Dedifferentiated amniotic fluid mesenchymal stem cell (primary cell): ENCODE data around the gene MRGPRE.

ENCODE experiments used
- DNase-seq: peaks from one replicate; pipeline ENCODE4 v3.0.0-alpha.2; 2016; ENCODE audit errors: extremely low spot score

Gene MRGPRE

DNA sequence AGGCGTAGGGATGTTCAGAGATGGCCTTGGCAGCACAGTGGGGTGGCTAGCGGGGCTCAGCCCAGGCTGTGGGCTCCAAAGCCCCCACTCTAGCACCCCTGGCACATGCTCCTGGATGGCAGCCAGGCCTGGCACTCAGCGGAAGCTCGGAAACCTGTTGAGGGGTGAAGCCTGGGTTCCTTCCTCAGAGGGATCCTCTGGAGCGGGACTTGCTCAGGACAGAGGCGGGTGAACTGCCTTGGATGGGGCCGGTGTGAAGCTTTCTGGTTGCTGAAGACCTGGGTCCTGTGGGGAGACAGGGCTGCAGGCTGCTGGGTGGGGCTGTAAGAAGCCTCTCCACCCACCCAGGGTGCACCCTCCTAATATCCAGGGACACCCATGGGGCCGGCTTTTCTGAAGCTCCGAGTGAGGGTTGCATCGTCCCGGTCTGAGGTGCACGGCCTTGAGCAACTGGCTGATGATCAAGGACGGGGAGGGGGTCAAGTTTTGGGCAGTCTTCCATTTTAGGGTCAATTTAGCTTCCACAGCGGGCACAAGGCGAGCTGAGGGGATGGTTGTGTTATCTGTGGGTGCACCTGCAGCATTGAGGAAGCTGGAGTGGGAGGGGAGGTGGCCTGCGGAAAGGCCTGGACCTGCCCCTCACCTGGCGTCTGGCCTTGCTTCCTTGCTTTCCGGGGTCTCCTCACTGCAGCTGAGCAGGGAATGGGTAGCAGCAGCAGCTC is 5.2 kb downstream of the MRGPRE start:
- DNase-seq = no peak

DNA sequence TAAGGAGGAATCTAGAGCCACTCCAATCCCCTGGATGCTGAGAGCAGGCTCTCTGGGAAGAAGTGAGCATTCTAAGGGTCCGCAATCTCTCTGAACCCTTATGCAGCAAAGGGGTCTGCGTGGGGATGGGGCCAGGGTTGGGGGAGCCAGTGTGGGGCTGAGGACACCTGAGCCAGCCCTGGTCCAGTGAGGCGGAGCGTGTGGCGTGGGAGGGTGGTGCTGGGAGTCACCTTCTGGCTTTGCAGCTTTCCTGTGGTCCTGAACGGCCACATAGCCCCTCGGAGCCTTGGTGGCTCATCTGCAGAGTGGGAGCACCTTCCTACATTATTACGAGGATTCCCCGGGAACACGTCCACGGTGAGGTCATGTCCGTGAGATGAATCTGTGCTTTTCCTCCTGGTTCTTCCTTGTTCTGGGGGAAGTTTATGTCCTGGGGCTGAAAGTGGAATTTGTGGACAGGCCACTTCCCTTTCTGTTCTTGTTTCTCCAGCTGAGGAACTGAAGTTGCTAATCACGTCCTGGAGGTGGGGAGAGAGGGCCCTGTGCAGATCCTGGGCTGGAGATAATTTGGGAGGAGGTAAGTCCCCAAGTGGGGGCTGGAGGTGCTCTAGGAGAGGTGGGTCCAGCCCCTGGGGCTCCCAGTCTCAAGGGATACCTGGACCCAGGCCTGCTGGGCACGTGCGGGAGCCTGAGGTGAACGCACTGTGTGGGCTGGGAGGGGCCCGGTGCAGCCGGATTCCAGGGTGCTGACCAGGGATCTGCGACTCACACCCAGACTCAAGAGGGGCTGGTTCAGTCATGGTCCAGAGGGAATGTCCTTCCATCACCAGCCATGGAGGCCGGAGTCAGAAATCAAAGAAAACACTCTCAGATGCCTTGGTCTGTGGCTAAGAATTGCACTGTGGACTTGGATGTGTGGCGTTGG is 6.1 kb downstream of the MRGPRE start:
- no peak for DNase-seq

DNA sequence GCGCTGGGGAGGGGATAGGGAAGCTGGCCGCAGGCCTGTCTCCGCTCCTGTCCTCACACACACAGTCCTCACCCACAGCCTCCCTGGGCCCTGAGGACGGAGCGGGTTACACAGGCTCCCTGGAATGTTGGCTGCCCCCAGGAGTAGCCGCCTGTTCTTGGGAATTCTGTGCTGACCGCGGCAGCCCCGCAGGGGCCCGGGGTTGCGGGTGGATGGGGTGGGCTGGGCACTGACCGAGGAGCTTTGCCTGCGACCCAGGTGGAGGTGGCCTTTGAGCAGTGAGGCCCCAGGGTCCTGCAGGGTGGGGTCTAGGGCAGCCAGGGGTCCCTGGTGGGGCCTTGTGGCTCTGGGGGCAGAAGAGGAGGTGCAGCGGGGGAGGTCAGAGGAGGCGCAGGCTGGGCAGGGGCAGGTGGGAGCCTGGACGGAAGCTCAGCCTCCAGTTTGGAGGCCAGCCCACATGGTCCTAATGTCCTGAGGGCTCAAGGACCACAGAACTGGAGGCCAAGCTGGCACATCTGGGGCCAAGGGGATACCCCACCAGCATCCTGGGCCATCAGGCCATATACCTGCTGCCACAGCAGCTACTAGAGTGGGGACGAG is 7.0 kb downstream of the MRGPRE start:
- DNase-seq = no peak

DNA sequence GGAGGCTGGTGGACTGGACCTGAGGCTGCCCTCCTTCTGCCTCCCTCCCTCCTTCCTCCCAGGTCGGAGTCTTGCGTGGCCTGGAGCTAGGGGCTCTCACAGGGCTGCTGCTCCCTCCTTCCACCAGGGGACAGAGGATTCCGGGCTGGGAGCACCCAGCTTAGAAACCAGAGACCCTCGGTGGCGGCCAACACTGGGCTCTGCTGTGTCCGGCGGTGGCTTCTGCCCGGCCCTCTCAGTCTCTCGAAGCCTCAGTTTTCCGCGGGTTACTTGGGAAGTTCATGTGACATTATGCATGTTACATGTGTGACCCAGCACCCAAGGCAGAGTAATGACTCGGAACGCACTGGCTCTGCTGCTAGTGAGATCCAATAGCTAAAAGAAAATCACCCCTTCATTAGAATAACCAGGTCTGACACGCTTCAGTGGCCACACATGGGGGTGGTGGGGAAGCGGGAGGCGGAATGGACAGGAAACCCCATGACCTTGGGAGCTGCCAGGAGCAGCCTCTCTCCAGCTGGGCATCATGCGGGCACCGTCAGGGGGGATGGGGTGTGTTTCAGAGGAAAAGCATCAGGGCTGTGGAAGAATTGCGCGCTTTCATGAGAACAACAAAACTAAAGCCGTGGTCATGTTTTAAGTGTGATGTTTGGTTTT is 7.7 kb downstream of the MRGPRE start:
- DNase-seq = no peak

DNA sequence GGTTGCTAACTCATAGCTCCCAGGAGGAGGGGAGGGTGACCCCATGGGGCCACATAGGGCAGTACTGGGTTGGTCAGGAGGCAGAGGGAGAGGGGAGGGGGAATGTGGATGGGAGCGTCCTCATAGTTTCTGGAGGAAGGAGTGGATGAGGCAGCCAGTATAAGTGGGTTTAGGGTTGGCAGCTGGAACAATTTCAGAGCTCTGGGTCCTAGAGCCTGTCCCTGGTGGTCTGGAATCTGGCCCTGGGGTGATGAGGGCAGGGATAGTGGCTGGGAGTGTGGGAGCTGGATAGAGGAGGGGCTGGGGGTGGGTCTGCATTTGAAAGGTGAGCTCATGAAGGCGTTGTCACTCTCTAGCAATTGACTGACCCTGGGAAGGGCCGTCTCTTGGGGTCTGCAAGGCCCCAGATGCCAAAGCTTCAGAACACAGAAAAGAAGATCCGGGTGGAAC is 8.3 kb downstream of the MRGPRE start:
- DNase-seq = no peak

DNA sequence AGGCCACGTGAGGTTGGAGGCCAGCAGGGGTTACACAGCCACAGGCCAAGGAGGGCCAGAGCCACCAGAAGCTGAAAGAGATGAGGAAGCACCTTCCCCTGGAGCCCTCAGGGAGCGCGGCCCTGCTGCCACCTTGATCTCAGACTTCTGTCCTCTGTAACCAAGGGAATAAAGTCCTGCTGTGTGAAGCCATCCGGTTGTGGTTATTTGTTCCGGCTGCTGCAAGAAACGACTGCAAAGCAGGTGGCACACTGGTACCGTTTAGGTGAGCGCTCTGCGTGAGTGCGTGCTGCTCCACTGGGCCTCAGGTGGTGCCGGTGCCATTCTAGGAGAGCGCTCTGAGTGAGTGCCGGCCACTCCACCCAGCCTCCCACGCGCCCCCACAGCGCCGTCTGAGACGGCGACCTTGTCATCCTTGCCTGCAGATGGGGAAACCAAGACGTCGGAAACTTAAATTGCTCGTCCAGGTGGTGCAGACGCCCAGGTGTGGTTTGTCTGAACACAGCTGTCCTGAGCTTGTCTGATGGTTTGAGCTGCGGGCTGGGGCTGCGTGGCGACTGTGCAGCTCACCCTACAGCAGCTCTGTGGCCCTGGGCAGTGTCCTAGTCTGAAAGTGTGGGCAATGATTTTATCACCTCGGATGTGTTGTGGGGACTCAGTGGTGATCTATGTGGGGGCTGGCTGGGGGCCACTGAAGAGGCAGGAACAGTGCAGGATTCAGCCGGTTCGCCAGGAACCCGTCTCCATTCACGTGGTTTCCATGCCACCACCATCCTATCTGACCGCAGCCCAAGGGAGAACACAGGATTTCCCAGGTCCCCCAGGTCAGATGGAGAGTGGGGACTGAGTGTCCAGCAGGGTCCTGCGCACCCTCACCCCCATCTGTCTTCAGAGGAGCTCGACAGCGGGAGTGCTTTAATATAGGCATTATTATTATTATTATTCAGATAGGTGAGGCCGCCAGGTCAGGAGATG is 9.0 kb downstream of the MRGPRE start:
- DNase-seq = no peak

DNA sequence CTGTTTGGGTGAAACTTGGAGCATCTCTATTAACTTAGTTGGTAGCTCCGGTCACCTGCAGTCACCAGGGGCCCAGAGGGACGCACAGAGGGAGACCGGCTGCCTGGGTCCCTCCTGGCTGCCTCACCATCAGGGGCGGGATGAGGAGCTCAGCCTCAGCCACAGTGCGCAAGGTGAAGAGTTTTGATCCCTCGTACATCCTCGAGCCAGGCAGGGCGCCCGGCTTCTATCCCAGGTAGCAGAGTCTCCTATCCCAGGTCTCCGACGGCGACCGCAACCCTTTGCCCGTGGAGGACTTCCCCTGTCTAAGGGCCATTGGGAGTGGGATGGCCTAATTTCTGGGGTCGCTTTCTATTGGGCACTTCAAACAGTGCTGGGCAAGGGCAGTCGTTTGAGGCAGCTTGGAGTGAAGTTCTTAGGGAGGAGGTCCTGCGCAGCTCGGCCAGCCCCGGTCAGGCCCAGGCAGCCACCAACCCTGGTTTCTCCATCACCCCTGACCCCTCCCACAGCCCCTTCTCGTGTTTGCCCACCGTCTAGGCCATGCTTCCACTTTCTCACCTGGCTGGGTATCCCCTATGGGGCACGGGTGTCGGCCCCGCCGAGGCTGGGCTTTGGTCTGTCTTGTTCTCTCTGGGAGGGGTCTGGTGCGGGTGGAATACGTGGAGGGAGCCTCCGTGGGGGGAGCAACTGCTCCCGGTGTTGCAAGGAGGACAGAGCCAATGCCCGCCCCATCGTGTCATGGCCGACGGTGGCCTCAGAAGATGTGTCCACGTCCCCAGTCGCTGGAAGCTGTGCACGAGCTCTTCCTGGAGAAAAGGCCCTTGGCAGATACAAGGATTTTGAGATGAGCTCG is 10.0 kb downstream of the MRGPRE start:
- no peak for DNase-seq

DNA sequence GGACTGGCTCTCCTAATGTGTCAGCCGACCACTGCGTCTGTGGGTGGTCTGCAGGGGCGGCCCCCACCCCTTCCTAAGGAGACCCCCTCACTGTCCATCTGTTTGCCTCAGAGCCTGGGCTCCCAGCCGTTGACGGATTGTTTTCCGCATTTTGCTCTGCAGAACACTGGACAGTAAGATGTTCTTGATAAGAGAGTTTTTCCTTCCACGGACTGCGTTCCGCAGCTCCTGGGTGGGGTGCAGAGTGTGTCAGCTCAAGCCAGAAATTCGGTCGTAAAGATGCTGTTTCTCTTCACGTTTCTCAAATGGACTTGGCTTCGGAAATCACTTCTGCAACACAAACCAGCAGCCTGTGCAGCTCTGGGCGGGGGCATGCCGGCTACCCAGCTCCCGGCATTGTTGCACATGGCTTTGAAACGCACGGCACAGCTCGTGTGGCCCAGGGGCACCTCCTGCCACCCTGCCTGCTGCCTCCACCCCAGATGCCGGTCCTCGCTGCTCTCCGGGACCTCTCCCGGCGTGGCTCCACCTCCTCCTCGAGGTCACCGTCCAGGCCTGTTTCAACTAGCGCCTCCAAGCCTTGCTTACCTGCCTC is 10.7 kb downstream of the MRGPRE start:
- DNase-seq = no peak

DNA sequence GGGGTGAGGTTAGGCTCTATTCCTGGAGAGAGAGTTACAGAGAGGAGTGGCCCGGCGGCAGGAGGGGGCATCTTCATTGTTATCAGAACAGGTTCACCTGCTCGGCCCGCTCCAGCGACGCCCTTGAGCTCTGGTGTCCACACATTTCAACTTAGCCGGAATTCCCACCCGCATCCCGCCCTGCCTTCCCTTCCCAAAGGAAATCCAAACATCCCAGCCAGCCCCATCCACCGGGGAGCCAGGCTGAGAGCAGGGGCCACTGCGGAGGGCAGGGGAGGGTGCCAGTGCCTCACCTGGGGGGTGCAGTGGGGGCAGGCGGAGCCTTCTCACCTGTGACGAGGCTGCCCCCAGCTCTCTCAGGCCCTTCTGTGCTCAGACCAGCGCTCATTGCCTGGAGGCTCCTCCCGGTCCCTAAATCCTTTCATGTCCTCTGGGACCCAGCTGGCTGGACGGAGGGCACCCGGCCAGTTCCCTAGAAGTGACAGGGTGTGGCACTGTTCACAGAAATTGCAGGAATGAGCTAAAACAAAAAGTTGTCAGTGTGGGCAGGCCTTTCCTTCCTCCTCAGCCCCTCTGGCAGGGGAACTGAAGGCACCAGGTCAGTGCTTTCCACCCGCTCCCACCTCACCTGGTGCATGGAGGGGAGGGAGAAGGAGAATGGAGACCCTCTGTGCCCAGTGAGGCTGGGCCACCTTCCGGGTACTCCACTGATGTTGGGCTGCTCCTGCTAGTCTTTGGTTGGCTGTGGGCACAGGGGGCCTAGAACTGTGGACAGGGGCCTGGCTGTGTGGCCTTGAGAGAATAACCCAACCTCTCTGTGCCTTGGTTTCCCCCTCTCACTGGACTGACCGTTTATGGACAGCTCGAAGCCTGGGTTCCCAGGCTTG is 11.5 kb downstream of the MRGPRE start:
- no peak for DNase-seq

DNA sequence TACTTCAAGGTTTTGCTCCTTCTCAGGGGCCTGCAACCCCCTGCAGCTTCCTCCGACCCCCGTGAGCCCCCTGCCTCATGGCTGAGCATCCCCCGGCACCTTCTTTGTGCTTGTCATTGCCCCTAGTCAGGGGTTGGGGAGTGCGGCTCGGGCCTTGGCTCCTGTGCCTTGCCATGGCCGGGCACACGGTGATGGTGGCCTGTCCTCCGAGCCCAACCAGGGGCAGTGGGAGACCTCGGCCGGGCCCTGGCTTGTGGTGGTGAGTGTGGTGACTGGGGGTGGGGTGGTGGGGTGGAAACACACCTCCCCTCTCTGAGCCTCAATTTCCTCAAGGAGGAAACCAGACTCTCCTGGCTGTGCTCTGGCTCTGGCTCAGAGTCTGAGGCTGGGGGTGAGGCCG is 12.1 kb downstream of the MRGPRE start:
- no peak for DNase-seq

DNA sequence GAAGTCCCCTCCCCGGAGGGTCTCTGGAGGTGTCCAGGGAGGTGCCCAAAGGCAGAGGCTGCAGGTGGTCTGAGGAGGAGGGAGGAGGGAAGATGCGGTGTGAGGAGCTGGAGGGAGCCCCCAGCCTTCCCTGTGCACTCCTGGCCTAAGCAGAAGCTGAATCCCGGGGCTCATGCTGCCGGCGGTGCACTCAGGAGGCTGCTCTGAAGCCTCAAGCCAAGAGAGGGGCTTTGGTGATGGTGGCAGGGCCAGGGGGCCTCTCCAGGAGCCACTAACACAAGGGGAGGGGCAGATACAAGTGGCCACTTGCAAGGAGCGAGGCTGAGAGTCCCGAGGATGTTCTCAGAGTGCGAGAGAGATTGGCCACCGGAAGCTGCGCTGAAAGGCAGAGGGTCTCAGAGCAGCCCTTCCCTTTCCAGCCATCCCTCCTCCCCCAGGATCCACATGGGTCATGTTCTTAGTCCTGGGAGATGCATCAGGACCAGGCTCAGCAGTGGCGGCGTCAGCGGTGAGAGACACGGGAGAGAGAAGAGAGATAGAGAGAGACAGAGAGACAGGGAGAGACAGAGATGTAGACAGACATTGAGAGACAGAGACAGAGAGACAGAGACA is 12.8 kb downstream of the MRGPRE start:
- DNase-seq = no peak

DNA sequence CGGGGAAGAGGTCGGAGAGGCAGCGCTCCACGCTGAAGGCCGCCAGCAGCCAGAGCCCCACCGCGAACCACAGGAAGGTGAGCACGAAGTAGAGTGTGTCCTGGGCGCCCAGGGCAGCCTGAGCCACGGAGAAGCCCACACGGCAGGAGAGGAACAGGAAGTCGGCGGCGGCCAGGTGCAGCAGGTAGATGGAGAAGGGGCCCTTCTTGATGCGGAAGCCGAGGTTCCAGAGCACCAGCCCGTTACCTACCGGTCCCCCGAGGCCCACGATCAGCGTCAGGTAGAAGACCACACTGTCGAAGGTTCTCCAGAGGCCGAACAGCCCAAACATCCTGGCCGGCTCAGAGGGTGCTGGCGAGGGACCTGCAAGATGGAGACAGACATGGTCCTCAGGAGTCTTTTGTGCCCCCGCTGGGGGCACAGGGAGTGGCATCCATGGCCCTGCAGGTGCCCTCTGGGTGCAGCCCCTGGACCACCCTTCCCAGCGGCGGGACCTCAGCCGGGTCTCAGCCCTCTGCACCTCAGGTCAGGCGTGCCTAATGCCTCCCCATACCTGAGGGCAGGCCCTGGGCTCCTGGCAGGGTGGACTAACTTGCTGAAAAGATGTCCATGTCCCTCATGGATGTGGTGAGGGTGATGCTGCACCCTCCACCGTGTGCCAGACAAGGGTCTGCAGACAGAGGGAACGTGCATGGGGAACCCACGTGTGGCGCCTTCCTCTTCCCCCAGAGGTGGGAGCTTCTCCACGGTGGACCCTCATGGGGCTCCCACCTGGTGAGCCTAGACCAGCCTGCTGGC is 13.5 kb downstream of the MRGPRE start, which contains the start of gene MRGPRG:
Gene MRGPRG, minus strand, starts transcription at position 331 of the 798 bp plus-strand sequence. Its CDS starts 0 bp downstream, at position 331.
- DNase-seq = no peak

DNA sequence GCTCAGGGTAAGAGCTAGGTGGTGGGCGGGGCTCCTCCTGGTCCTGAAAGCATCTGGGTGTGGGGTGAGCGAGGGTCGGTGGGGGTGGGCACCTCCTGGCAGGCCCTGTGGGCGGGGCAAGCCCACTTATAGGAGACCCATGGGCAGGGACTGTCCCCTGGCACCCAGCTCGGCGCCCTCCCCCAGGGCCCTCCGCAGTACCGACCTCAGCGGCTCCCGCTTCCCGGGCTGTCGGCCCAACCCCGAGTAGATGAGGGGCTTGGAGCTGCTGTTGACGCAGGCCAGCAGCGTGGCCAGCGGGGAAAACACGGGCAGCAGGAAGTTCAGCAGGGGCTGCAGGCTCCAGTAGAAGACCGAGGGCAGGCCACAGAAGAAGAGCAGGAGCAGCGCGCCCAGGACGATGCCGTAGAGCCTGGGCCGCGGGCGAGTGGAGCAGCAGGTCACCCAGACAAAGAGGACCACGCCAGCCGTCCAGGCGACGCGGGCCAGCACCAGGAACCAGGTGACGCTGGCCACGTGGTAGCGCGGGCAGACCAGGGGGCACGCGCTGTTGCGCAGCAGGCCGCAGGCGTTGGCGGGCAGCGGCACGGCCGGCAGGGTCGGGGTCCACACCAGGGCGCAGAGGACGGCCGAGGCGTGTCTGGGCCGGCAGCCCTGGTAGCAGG is 14.3 kb downstream of the MRGPRE start:
- DNase-seq = no peak

DNA sequence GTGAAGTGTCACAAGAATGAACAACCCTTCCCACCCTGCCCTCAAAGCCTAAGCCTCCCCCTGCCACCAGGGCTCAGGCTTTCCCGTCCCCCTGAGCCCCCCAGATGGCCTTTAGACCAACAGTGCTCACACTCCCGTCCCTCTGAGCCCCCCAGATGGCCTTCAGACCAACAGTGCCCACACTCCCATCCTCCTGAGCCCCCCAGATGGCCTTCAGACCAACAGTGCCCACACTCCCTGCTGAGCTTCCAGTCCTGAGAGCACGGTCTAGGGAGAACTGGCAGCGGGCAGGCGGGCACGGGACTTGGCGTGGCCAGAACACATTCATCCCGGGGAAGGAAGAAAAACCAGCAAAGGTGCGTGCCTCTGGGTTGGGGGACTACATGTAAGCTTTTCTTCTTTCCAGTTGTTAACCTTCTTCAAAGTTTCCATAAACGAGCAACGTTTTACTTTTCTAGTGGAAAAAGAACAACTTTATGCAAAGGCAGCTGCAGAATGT is 16.1 kb downstream of the MRGPRE start:
- no peak for DNase-seq

DNA sequence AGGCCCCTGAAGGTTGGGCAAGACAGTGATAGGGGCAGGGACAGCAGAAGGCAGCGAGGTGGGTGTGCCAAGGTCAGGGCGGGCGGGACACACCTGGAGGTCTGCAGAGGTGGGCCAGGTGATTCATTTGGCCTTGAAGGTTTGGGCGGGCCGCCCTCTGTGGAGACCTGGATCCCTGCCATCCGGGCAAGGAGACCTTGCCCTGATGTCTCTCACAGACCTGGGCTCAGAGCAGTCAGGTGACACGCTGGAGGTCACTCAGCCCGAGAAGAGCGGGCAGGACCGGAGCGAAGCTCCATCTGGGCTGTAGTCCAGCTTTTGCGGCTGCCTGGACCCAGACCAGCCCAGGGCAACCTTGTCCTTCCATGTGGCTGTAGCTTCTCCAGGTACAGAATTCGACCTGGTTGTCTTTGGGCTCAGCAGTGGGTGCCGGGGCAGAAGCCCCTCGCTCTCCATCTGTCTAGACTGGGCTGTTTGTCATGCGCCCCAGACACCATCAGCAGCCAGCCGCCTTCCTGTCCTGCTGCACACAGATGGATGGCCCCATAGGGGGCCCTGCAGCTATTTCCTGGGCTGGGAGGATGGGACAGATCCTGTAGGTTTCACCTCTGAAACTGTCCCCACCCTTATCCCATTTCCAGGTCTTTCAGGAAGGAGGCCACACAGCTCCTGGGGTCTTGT is 16.7 kb downstream of the MRGPRE start:
- DNase-seq = no peak

DNA sequence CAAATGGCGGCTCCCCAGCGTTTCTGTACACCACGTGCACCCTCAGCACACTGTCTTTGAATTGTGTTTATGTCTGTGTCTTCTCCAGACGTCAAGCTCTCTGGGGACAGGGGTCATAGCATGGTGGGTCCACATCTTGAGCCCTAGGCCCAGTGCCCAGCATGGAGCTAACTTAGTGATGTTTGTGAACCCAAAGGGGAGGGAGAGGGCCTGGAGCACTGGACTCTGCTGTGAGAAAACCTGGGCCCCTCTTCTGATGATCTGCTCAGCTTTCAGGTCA is 17.9 kb downstream of the MRGPRE start:
- no peak for DNase-seq
